Measurements from ENCODE around the gene CYFIP2. TPM values are rescaled to one million over a fixed set of nuclear protein-coding genes. Genes with fewer than 3 reads are reported as not detected.

CYFIP2 gene
- total and polyA plus RNA-seq, 2 experiments from 2014 or later, result 24.8 to 30.2 TPM

DNA sequence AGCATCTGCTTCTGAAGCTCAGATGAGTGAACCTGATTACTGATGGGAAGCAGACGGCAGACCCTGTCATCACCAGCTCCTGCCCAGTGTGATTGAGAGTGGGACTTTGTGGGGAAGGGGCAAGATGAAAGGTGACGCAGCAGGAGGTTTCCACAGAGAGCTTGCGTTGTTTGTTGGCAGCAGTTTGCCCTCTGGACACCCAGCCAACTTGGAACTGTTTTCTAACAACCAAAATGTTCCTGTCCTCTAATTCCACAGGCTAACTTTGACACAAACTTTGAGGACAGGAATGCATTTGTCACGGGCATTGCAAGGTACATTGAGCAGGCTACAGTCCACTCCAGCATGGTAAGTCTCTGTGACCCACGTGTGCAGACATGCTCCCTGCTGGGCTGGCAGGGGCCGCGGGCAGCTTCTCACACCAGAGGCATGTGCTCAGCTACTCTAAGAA is 20.9 kb downstream of the CYFIP2 start:
- Histone ChIP-seq H3K27ac (no peak overlapping the region), H3K79me2 (peaks cover 2% of the 10 kb centered on the region), H3K4me1 (ENCODE audit: insufficient read depth) (peaks cover 18% of the 10 kb centered on the region), H3K36me3 (replicated peaks; ENCODE audit: insufficient read depth, low read depth) (no peaks in the 10 kb centered on the region), H3K9me2 (replicated peaks; ENCODE audit: insufficient read depth) (no peaks in the 10 kb centered on the region), H3K4me3 (no peak overlapping the region), H3K9me3 (ENCODE audit: low read depth) (no peaks in the 10 kb centered on the region), H3K4me2 (no peak overlapping the region), H3K27me3 (no peaks in the 10 kb centered on the region), H4K20me1 (ENCODE audit: insufficient read depth, poor library complexity, severe bottlenecking) (no peaks in the 10 kb centered on the region), H2AFZ (no peak overlapping the region)
- WGBS (ENCODE audit: low lambda C conversion rate, missing lambda C conversion rate), result 46% methylated on average over 7 of the region's 7 CpGs
- TF ChIP-seq EZH2 (IDR thresholded peaks at IDR 0.05; ENCODE audit: borderline replicate concordance), result no peak
- DNase-seq (ENCODE audit: low spot score), result no peak

DNA sequence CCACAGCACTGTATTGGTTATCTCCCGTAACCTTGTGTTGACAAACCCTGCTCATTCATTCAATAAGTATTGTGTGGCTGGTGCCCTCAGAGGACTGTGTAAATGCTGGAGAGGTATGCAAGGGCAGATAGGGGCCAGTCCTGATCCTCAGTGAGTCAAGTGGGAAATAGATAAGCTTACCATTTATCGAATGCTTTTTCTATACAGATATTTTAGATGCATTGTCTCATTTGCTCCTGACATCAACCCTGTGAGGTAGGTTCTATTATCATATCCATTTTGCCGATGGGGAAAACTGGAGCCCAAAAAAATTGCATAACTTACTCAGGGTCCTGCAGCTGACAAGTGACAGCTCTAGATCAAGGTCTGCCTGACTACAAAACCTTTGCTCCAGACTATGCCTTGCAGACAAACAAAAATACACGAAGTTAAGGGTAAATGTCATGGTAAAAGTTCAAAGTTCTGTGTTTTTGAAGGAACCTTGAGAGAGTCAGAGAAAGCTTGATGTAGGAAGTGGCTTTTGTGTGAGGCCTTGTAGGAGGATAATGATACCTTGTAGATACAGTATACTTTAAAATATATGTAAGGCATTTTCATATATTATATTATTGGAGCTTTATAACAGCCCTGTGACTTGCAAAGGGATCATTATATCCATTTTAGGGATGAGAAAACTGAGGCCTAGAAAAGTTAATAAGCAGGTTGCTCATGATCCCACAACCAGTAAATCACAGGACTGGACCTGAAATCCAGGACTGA is 22.7 kb downstream of the CYFIP2 start:
- no peaks in the 10 kb centered on the region for H3K27me3 ChIP-seq
- H3K4me1 ChIP-seq (ENCODE audit: insufficient read depth), result peaks cover 18% of the 10 kb centered on the region
- TF ChIP-seq EZH2phosphoT487 (IDR thresholded peaks at IDR 0.05; ENCODE audit: low read depth, severe bottlenecking, unreplicated experiment), result no peak
- TF ChIP-seq, protein P1, sequence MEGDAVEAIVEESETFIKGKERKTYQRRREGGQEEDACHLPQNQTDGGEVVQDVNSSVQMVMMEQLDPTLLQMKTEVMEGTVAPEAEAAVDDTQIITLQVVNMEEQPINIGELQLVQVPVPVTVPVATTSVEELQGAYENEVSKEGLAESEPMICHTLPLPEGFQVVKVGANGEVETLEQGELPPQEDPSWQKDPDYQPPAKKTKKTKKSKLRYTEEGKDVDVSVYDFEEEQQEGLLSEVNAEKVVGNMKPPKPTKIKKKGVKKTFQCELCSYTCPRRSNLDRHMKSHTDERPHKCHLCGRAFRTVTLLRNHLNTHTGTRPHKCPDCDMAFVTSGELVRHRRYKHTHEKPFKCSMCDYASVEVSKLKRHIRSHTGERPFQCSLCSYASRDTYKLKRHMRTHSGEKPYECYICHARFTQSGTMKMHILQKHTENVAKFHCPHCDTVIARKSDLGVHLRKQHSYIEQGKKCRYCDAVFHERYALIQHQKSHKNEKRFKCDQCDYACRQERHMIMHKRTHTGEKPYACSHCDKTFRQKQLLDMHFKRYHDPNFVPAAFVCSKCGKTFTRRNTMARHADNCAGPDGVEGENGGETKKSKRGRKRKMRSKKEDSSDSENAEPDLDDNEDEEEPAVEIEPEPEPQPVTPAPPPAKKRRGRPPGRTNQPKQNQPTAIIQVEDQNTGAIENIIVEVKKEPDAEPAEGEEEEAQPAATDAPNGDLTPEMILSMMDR (IDR thresholded peaks at IDR 0.05; ENCODE audit: poor library complexity), result no peak
- no peak for TF ChIP-seq EZH2 (IDR thresholded peaks at IDR 0.05; ENCODE audit: borderline replicate concordance)
- 66% methylated on average over 4 of the region's 4 CpGs for WGBS (ENCODE audit: low lambda C conversion rate, missing lambda C conversion rate)
- H3K4me2 ChIP-seq, result peak overlapping the region; percentile 31
- H4K20me1 ChIP-seq (ENCODE audit: insufficient read depth, poor library complexity, severe bottlenecking), result no peaks in the 10 kb centered on the region
- no peak overlapping the region for H2AFZ ChIP-seq
- no peak for DNase-seq (ENCODE audit: low spot score)
- H3K79me2 ChIP-seq, result no peaks in the 10 kb centered on the region
- H3K9me3 ChIP-seq (ENCODE audit: low read depth), result no peaks in the 10 kb centered on the region
- peak overlapping the region; percentile 78 for H3K27ac ChIP-seq
- no peaks in the 10 kb centered on the region for H3K36me3 ChIP-seq (replicated peaks; ENCODE audit: insufficient read depth, low read depth)
- H3K9me2 ChIP-seq (replicated peaks; ENCODE audit: insufficient read depth), result no peaks in the 10 kb centered on the region
- H3K4me3 ChIP-seq, result no peak overlapping the region

DNA sequence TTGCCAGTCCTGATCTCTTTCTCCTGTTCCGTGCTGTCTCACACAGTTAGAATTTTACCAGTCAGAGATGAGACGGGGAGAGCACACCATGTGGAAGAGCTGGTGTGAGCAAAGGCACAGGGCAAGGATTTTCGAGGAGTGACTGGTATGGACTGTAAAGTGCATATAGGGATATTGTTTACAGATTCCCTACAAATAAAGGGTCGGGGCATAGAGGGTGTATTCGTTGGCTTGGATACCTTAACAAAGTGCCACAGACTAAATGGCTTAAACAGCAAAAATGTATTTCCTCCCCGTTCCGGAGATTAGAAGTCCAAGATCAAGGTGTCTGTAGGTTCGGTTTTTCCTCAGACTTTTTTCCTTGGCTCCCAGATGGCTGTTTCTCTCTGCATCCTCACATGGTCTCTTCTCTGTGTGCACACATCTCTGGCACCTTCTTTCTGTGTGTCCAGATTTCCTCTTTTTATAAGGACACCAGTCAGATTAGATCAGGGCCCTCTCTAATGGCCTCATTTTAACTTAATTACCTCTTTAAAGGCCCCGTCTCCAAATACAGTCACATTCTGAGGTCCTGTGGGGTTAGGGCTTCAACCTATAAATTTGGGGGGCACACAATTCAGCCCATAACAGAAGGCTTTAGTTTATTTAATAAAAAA is 23.4 kb downstream of the CYFIP2 start:
- TF ChIP-seq EZH2 (IDR thresholded peaks at IDR 0.05; ENCODE audit: borderline replicate concordance) (no peak), EZH2phosphoT487 (IDR thresholded peaks at IDR 0.05; ENCODE audit: low read depth, severe bottlenecking, unreplicated experiment) (no peak)
- TF ChIP-seq, protein P1 (IDR thresholded peaks at IDR 0.05; ENCODE audit: poor library complexity), result no peak
- H3K9me3 ChIP-seq (ENCODE audit: low read depth), result no peaks in the 10 kb centered on the region
- DNase-seq (ENCODE audit: low spot score), result no peak
- H3K4me1 ChIP-seq (ENCODE audit: insufficient read depth), result peaks cover 18% of the 10 kb centered on the region
- peak overlapping the region; percentile 78 for H3K27ac ChIP-seq
- H3K79me2 ChIP-seq, result no peaks in the 10 kb centered on the region
- H3K9me2 ChIP-seq (replicated peaks; ENCODE audit: insufficient read depth), result no peaks in the 10 kb centered on the region
- H3K36me3 ChIP-seq (replicated peaks; ENCODE audit: insufficient read depth, low read depth), result no peaks in the 10 kb centered on the region
- H3K4me2 ChIP-seq, result no peak overlapping the region
- WGBS (ENCODE audit: low lambda C conversion rate, missing lambda C conversion rate), result 81% methylated on average over 9 of the region's 9 CpGs
- H2AFZ ChIP-seq, result no peak overlapping the region
- H3K4me3 ChIP-seq, result no peak overlapping the region
- H3K27me3 ChIP-seq, result no peaks in the 10 kb centered on the region
- H4K20me1 ChIP-seq (ENCODE audit: insufficient read depth, poor library complexity, severe bottlenecking), result no peaks in the 10 kb centered on the region
